Retinal pigment epithelial cell (primary cell): Measurements from ENCODE around the gene TBC1D5.

Experiments
- DNase-seq: peaks from one replicate; pipeline ENCODE4 v3.0.0-alpha.2; 2010; ENCODE audit warnings: low read depth
- H3K4me3 ChIP-seq: 2 replicates; pipeline ENCODE4 v1.5.1; 2011; ENCODE audit warnings: mild to moderate bottlenecking, low read length, control low read depth, moderate library complexity
- TF ChIP-seq, protein P1 (sequence below): conservative IDR thresholded peaks from 2 replicates; pipeline ENCODE4 v1.5.1; 2011; ENCODE audit warnings: low read depth, low read length, control low read depth, inconsistent platforms

Gene TBC1D5

GRCh38 chr3:17571686-17572085 lies 170.7 kb downstream of the TBC1D5 start:
- DNase-seq, result no peak
- H3K4me3 ChIP-seq, result no peak overlapping the region
- TF ChIP-seq, protein P1, sequence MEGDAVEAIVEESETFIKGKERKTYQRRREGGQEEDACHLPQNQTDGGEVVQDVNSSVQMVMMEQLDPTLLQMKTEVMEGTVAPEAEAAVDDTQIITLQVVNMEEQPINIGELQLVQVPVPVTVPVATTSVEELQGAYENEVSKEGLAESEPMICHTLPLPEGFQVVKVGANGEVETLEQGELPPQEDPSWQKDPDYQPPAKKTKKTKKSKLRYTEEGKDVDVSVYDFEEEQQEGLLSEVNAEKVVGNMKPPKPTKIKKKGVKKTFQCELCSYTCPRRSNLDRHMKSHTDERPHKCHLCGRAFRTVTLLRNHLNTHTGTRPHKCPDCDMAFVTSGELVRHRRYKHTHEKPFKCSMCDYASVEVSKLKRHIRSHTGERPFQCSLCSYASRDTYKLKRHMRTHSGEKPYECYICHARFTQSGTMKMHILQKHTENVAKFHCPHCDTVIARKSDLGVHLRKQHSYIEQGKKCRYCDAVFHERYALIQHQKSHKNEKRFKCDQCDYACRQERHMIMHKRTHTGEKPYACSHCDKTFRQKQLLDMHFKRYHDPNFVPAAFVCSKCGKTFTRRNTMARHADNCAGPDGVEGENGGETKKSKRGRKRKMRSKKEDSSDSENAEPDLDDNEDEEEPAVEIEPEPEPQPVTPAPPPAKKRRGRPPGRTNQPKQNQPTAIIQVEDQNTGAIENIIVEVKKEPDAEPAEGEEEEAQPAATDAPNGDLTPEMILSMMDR, result no peak

- no peak overlapping the region for H3K4me3 ChIP-seq
- TF ChIP-seq, protein P1, result no peak
- DNase-seq, result no peak
These were observed 179.6 kb downstream of the TBC1D5 start for GRCh38 chr3:17562845-17563244.

DNA sequence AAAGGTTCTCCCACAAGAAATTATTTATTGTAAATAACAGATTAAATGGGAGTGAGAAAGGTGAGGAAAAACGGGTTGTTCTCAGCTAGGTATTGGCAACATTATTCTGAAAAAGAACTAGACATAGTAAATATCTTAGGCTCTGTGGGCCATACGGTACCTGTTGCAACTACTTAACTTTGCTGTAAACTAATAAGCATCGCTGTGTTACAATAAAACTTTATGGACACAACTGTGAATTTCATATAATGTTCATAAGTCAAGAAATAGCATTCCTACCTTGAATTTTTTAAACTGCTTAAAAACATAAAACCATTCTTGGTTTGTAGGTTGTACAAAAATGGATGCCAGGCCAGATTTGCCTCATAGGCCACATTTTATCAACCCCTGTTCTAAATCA lies 183.9 kb downstream of the TBC1D5 start:
- no peak for DNase-seq
- H3K4me3 ChIP-seq, result no peak overlapping the region
- TF ChIP-seq, protein P1, result no peak

- TF ChIP-seq, protein P1, result no peak
- no peak overlapping the region for H3K4me3 ChIP-seq
- no peak for DNase-seq
These were observed 184.5 kb downstream of the TBC1D5 start for GRCh38 chr3:17557749-17558463.

- TF ChIP-seq, protein P1, result no peak
- H3K4me3 ChIP-seq, result no peak overlapping the region
These were observed 186.9 kb downstream of the TBC1D5 start for GRCh38 chr3:17555525-17555924.

DNA sequence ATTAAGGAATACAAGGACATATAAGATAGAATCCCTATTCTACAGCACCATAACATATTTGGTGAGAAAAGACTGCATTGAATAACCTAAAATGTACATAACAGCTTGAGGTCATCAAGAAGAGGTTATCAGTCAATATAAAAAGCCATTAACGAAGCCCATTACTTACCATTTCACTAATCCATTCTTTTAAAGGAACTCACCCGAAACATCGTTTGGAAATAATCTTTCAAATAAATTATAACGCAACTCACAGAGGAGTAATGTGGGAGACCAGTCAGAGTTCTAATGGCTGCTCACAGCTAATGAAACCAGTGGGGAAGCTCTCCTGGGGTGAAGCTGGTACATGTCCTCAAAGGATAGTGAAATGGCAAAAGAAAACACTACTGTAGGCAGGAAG lies 188.4 kb downstream of the TBC1D5 start:
- H3K4me3 ChIP-seq, result no peak overlapping the region
- TF ChIP-seq, protein P1, result no peak
- DNase-seq, result no peak

More at GRCh38 chr3:17555525-17555924, 186.9 kb downstream of the TBC1D5 start:
- DNase-seq, result no peak

DNA sequence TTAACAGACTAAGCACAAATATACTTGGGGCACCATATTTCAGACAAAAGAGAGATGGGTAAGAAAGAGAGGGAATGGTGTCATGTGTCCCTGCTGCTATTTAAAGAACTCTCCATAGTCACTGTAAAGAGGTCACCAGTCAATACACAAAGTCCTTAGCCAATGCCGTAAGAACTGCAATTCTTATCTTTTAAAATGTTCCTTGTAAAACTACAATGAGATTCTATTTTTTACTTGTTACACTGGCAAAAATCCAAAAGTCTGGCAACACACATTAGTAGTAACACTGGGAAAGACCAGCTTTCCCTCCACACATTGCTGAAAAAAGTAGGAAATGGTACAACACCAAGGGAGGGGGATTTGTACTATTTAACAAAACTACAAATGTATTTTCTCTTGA lies 189.4 kb downstream of the TBC1D5 start:
- DNase-seq, result no peak
- no peak overlapping the region for H3K4me3 ChIP-seq
- TF ChIP-seq, protein P1, result no peak
